Measurements from ENCODE around the gene BBOX1. TPM values are rescaled to one million over a fixed set of nuclear protein-coding genes. Genes with fewer than 3 reads are reported as not detected.
"Not testable (repeated sequence)": the region's sequence is repeated elsewhere in the genome, so short reads cannot be mapped to it uniquely, and the experiment has no call there.

The BBOX1 gene
- total RNA-seq, 1 donor from 2014 or later: not detected

- intact Hi-C loops (cut with DNase I): no loop called here
- H3K9me3 ChIP-seq: no peaks in the 10 kb centered on the region
- H3K36me3 ChIP-seq: no peaks in the 10 kb centered on the region
- H3K4me1 ChIP-seq: no peaks in the 10 kb centered on the region
- ATAC-seq (no peak), DNase-seq (no peak)
- H3K4me3 ChIP-seq: no peak overlapping the region
- H3K27ac ChIP-seq: no peak overlapping the region
- no peaks in the 10 kb centered on the region for H3K27me3 ChIP-seq
- no peak for TF ChIP-seq CTCF (IDR thresholded peaks at IDR 0.05)
These were observed 79.6 kb downstream of the BBOX1 start for GRCh38 chr11:27120211-27120610.

GRCh38 chr11:27122001-27122400 lies 81.4 kb downstream of the BBOX1 start:
- Histone ChIP-seq H3K36me3 (no peaks in the 10 kb centered on the region), H3K9me3 (no peaks in the 10 kb centered on the region), H3K27ac (no peak overlapping the region), H3K4me3 (no peak overlapping the region), H3K27me3 (no peaks in the 10 kb centered on the region), H3K4me1 (no peaks in the 10 kb centered on the region)
- no peak for ATAC-seq
- DNase-seq: no peak
- intact Hi-C loops (cut with DNase I): no loop called here
- no peak for TF ChIP-seq CTCF (IDR thresholded peaks at IDR 0.05)

GRCh38 chr11:27124514-27125264 lies 84.1 kb downstream of the BBOX1 start:
- ATAC-seq (no peak), DNase-seq (no peak)
- TF ChIP-seq CTCF (IDR thresholded peaks at IDR 0.05): no peak
- no peaks in the 10 kb centered on the region for H3K36me3 ChIP-seq
- no peak overlapping the region for H3K4me3 ChIP-seq
- intact Hi-C loops (cut with DNase I): no loop called here
- no peak overlapping the region for H3K27ac ChIP-seq
- no peaks in the 10 kb centered on the region for H3K9me3 ChIP-seq
- no peaks in the 10 kb centered on the region for H3K4me1 ChIP-seq
- no peaks in the 10 kb centered on the region for H3K27me3 ChIP-seq

GRCh38 chr11:27129686-27130085 lies 89.1 kb downstream of the BBOX1 start:
- Histone ChIP-seq H3K9me3 (no peaks in the 10 kb centered on the region), H3K4me3 (no peak overlapping the region), H3K27me3 (no peaks in the 10 kb centered on the region), H3K27ac (no peak overlapping the region), H3K4me1 (no peaks in the 10 kb centered on the region), H3K36me3 (no peaks in the 10 kb centered on the region)
- no peak for TF ChIP-seq CTCF (IDR thresholded peaks at IDR 0.05)
- intact Hi-C loops (cut with DNase I): no loop called here
- ATAC-seq (no peak), DNase-seq (no peak)

GRCh38 chr11:27130806-27131205 lies 90.2 kb downstream of the BBOX1 start:
- ATAC-seq (no peak), DNase-seq (no peak)
- Histone ChIP-seq H3K4me3 (no peak overlapping the region), H3K27ac (no peak overlapping the region), H3K9me3 (no peaks in the 10 kb centered on the region), H3K4me1 (no peaks in the 10 kb centered on the region), H3K27me3 (no peaks in the 10 kb centered on the region), H3K36me3 (no peaks in the 10 kb centered on the region)
- intact Hi-C loops (cut with DNase I): no loop called here
- no peak for TF ChIP-seq CTCF (IDR thresholded peaks at IDR 0.05)

- H3K27me3 ChIP-seq; intact Hi-C loops (cut with DNase I); ATAC-seq; DNase-seq; H3K9me3 ChIP-seq; H3K4me1 ChIP-seq; H3K4me3 ChIP-seq; H3K36me3 ChIP-seq; H3K27ac ChIP-seq: not testable (repeated sequence)
These were observed 95.3 kb downstream of the BBOX1 start for GRCh38 chr11:27135924-27136329.
